ENCODE measurements around the gene HNRNPUL1.
"Not testable (repeated sequence)": the region's sequence is repeated elsewhere in the genome, so short reads cannot be mapped to it uniquely, and the experiment has no call there.

HNRNPUL1 gene

DNA sequence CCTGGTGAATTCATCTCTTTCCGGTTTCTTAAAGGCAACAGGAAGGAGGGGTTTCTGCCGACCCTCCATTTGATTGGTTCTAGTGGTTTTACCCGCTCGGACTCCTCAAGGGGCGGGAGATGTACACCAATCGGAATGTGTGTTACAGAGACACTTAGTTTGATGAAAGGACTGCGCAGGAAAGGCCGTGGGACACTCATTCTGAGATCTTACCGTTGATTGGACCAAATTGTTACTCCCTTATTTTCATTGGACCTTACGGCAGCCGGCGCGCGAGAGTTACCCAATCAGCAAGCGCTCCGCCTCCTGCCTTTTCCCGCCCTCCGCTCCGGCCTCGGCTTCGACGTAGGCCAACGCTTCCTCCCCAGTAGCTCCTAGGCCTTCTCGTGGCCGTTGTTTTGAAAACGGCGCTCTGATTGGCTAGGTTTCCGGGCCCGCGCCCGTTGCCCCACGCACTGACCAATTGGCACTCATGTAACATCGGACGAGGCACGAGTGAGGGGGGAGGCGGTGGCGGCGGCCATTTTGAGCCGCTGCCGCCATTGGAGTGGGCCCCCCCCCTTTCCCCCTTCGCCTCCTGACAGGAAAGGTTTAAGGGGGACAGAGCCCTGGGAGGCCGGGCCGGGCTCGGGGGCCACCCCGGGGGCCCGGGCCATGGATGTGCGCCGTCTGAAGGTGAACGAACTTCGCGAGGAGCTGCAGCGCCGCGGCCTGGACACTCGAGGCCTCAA, at the start of gene HNRNPUL1:
TSS of gene HNRNPUL1 (plus strand) at position 523 of the 731 bp plus-strand sequence. CDS start at position 655, 132 bp downstream.
- peak; percentile 98 to 99 for DNase-seq

DNA sequence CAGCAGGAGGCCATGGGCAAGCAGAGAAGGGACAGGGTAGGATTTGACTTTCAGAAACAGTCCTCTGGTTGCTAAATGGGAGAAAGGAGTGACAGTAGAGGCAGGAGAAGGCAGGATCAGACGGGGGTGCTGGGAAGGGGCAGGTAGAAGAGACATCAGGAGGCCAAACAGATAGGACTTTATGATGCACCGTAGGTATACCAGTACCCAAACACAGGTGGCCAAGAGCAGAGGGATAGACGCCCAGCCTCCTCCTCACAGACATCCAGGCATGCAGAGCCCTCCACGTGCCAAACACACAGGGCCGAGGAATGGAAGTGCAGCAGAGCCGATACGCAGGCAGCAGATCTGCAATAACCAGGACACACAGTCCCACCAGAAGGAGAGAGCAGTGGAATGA, 46.4 kb upstream of the HNRNPUL1 start:
- DNase-seq, result no peak

GRCh38 chr19:41218249-41218614, 45.9 kb upstream of the HNRNPUL1 start:
- DNase-seq, result no peak

GRCh38 chr19:41218615-41219507, 45.3 kb upstream of the HNRNPUL1 start, which contains the start of gene AXL:
AXL (plus strand) TSS chr19:41219223; CDS start chr19:41219393, 170 bp downstream.
- no peak for DNase-seq

- DNase-seq, result no peak
Measured at GRCh38 chr19:41219924-41220567, 44.1 kb upstream of the HNRNPUL1 start.

DNA sequence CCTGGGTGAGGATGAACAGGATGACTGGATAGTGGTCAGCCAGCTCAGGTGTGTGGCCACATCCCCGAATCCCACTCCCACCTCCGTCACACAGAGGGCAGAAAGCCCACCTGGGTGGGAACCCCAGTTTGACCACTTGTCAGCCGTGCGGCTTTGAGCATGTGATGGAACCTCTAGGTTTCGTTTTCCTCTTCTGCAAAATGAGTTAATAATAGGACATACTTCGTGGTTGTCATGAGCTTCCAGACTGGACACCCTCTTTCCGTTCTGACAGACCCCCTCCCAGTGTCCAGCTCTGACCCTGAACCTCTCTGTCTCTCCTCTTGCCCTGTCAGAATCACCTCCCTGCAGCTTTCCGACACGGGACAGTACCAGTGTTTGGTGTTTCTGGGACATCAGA, 43.4 kb upstream of the HNRNPUL1 start:
- DNase-seq, result no peak

GRCh38 chr19:41221514-41222205, 42.5 kb upstream of the HNRNPUL1 start:
- no peak for DNase-seq

- DNase-seq, result no peak
Measured at GRCh38 chr19:41222240-41222639, 41.9 kb upstream of the HNRNPUL1 start.

GRCh38 chr19:41223431-41224234, 40.5 kb upstream of the HNRNPUL1 start:
- no peak for DNase-seq

GRCh38 chr19:41224632-41225031, 39.5 kb upstream of the HNRNPUL1 start:
- no peak for DNase-seq

DNA sequence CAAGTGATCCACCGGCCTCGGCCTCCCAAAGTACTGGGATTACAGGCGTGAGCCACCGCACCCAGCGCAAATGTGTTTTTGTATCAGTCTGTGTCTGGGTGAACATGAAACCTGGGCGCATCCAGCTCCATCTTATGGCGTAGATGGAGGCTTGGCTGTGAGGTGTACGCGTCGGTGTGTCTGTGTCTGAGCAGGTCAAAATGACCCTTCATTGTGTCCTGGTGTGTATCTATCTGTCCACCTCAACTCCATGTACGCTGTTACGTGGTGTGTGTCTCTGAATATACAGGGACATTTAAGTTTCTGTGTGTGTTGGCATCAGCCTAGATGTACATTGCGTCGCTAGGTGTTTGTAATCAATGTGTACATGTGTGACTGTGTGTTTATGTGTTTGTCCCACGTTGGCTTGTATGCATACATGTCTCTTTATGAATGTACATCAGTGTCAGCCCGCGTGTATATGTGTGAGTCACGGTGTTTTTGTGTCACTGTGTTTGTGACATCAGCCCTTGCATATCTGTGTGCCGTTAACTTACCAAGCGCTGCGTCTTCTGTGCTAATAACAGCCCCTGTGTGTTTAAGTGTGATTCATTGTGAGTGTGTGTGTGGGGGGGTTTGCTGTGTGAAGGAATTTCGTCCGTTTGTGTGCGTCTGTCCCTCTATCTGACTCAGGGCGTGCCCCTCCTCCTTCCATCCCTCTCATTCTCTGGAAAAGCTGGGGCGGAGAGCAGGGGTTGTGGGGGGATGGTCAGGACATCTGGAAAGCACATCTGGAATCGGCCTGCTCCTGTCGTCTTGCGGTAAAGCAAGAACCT, 38.7 kb upstream of the HNRNPUL1 start:
- DNase-seq, result peak; percentile 22 to 71

DNA sequence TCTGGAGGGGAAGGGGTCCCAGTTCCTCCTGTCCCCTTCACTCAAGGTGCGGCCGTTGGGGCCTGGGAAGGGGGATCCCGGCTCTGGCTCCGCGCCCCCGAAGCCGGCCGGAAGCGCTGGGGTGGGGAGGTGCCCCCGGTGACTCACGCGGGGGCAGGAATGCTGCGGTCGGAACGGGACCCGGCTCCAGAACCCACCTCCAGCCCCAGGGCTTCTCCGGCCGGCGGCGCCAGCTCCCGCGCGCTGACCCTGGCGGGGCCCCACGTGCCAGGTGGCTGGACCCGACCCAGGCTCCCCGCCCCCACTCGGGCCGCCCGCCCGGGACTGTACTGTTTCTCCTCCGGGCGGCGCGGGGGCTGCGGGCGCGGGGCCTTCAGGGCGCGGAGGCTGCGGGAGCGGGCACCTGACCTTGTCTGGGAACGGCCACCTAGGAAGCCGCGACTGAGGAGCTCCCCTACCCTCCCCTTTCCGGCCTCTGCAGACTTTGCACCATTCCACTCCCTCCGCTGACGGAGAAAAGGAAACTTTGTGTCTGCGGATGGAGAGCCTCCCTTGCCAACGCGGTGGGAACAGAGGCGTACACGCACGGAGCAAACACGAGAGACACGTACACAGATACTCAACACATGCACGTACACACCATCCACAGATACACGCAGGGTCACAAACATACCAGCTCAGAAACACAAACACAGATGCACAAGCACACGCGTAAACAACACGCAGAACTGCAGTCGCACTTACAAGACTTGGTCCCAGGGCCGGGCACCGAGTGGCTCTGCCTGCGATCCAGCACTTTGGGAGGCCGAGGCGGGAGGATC, 37.9 kb upstream of the HNRNPUL1 start:
- DNase-seq, result peak; percentile 31 to 38

DNA sequence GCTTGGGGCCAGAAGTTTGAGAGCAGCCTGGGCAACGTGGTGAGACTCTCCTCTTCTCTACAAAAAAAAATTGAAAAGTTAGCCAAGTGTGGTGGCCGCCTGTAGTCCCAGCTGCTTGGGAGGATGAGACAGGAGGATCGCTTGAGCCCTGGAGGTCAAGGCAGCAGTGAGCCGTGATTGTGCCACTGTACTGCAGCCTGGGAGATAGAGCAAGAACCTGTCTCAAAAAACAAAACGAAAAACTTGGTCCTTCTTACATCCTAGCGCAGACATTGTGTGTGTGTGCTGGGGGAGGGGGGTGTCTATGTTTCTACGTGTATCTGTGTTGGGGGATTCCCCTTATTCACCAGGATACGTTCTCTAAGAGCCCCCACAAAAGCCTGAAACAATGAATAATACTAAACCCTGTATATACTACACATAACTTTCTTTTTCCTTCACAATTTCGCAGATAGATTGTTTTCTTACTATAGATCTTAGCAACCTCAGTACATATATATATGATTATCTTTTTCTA, 37.2 kb upstream of the HNRNPUL1 start:
- DNase-seq, result no peak

- DNase-seq, result no peak
Measured at GRCh38 chr19:41228486-41228885, 35.7 kb upstream of the HNRNPUL1 start.

GRCh38 chr19:41229338-41229737, 34.8 kb upstream of the HNRNPUL1 start:
- not testable (repeated sequence) for DNase-seq

DNA sequence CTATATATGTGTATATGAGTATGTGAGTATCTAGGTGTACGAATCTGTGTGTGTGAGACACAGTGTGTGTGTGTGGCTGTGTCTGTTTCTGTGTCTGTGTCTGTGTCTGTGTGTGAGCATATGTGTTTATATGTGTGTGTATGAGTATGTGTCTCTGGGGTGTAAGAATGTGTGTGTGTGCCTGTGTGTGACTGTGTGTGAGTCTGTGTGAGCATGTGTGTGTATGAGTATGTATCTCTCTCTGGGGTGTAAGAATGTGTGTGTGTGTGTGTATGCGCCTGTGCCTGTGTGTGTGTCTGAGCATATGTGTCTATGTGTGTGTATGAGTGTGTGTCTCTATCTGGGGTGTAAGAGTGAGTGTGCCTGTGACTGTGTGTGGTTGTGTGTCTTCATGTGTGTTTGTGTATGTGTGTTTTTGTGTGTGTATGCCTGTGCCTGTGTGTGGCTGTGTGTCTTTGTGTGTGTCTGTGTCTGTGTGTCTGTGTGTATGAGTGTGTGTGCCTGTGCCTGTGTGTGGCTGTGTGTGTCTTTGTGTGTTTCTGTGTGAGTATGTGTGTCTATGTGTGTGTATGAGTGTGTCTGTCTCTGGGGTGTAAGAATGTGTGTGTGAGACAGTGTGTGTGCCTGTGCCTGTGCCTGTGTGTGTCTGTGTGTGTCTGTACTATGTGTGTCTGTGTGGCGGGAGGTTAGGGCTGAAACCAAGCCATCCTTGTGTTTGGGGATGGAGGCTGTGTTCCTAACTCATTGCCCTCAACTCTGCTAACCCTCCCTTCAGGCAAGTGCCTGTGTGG, 33.9 kb upstream of the HNRNPUL1 start:
- DNase-seq, result no peak

DNA sequence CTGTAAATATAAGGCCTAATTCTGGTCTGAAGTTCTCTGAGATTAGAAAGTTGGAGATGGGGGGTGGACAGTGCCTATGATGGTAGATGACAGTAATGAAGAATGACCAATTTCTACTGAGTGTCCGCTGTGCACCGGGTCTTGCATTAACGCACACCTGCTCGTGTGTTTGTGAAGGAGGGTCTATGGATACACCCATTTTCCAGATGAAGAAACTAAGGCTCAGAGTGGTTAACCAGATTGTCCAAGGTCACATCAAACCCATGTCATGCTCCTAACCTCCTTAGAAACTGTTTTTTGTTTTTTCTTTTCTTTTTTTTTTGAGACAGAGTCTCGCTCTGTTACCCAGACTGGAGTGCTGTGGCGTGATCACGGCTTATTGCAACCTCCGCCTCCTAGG, 31.5 kb upstream of the HNRNPUL1 start:
- DNase-seq, result no peak

- no peak for DNase-seq
Measured at GRCh38 chr19:41233748-41234240, 30.4 kb upstream of the HNRNPUL1 start.
